ENCODE results near the gene CD28.

CD28 gene

GRCh38 chr2:203685789-203686420 lies 20.5 kb upstream of the CD28 start:
- Histone ChIP-seq H3K79me2 (ENCODE audit: insufficient read depth, low read length) (no peaks in the 10 kb centered on the region), H3K36me3 (ENCODE audit: insufficient read depth, low read length) (no peaks in the 10 kb centered on the region), H4K20me1 (ENCODE audit: insufficient read depth, low read length) (no peaks in the 10 kb centered on the region), H3K27ac (ENCODE audit: low read depth, low read length, poor library complexity, severe bottlenecking) (no peak overlapping the region), H3K9me3 (ENCODE audit: low read length) (no peaks in the 10 kb centered on the region), H3K27me3 (ENCODE audit: insufficient read depth, low read length) (no peaks in the 10 kb centered on the region; the same call in 1 of the 2 replicates), H3K9ac (ENCODE audit: low read length) (no peak overlapping the region), H2AFZ (ENCODE audit: low read length) (no peak overlapping the region), H3K4me2 (ENCODE audit: low read length) (no peak overlapping the region), H3K4me1 (ENCODE audit: insufficient read depth, low read length, severe bottlenecking) (peaks cover 18% of the 10 kb centered on the region), H3K4me3 (ENCODE audit: low read depth, low read length, poor library complexity, severe bottlenecking) (no peak overlapping the region), H3K9me2 (ENCODE audit: low read depth, low read length) (no peaks in the 10 kb centered on the region), H3F3A (ENCODE audit: insufficient read depth, low read length) (no peaks in the 10 kb centered on the region)
- TF ChIP-seq EZH2 (IDR thresholded peaks at IDR 0.05; ENCODE audit: borderline replicate concordance, low read length) (no peak), CTCF (IDR thresholded peaks at IDR 0.05; ENCODE audit: low read length) (no peak)

- H3K9me2 ChIP-seq (ENCODE audit: low read depth, low read length), result no peaks in the 10 kb centered on the region
- H3K79me2 ChIP-seq (ENCODE audit: insufficient read depth, low read length), result no peaks in the 10 kb centered on the region
- no peak overlapping the region for H3K27ac ChIP-seq (ENCODE audit: low read depth, low read length, poor library complexity, severe bottlenecking)
- no peak overlapping the region for H2AFZ ChIP-seq (ENCODE audit: low read length)
- no peaks in the 10 kb centered on the region for H4K20me1 ChIP-seq (ENCODE audit: insufficient read depth, low read length)
- peaks cover 18% of the 10 kb centered on the region for H3K4me1 ChIP-seq (ENCODE audit: insufficient read depth, low read length, severe bottlenecking)
- no peak overlapping the region for H3K9ac ChIP-seq (ENCODE audit: low read length)
- no peak for TF ChIP-seq EZH2 (IDR thresholded peaks at IDR 0.05; ENCODE audit: borderline replicate concordance, low read length)
- H3K9me3 ChIP-seq (ENCODE audit: low read length), result no peaks in the 10 kb centered on the region
- no peaks in the 10 kb centered on the region for H3K36me3 ChIP-seq (ENCODE audit: insufficient read depth, low read length)
- H3K4me2 ChIP-seq (ENCODE audit: low read length), result no peak overlapping the region
- H3K4me3 ChIP-seq (ENCODE audit: low read depth, low read length, poor library complexity, severe bottlenecking), result no peak overlapping the region
- no peaks in the 10 kb centered on the region for H3F3A ChIP-seq (ENCODE audit: insufficient read depth, low read length)
- H3K27me3 ChIP-seq (ENCODE audit: insufficient read depth, low read length), result no peaks in the 10 kb centered on the region; the same call in 1 of the 2 replicates
Observed at GRCh38 chr2:203687165-203687564, 19.3 kb upstream of the CD28 start.

GRCh38 chr2:203688798-203689197 lies 17.6 kb upstream of the CD28 start:
- Histone ChIP-seq H3K4me1 (ENCODE audit: insufficient read depth, low read length, severe bottlenecking) (peaks cover 18% of the 10 kb centered on the region), H3K4me2 (ENCODE audit: low read length) (peak overlapping the region; percentile 12), H3K27ac (ENCODE audit: low read depth, low read length, poor library complexity, severe bottlenecking) (no peak overlapping the region), H3K9me3 (ENCODE audit: low read length) (no peaks in the 10 kb centered on the region), H3K36me3 (ENCODE audit: insufficient read depth, low read length) (no peaks in the 10 kb centered on the region), H3K79me2 (ENCODE audit: insufficient read depth, low read length) (no peaks in the 10 kb centered on the region), H4K20me1 (ENCODE audit: insufficient read depth, low read length) (no peaks in the 10 kb centered on the region), H2AFZ (ENCODE audit: low read length) (no peak overlapping the region), H3K9ac (ENCODE audit: low read length) (no peak overlapping the region), H3K9me2 (ENCODE audit: low read depth, low read length) (no peaks in the 10 kb centered on the region), H3K27me3 (ENCODE audit: insufficient read depth, low read length) (no peaks in the 10 kb centered on the region; the same call in 1 of the 2 replicates), H3K4me3 (ENCODE audit: low read depth, low read length, poor library complexity, severe bottlenecking) (no peak overlapping the region), H3F3A (ENCODE audit: insufficient read depth, low read length) (no peaks in the 10 kb centered on the region)
- TF ChIP-seq CTCF (IDR thresholded peaks at IDR 0.05; ENCODE audit: low read length), result no peak
- no peak for TF ChIP-seq EZH2 (IDR thresholded peaks at IDR 0.05; ENCODE audit: borderline replicate concordance, low read length)
